ENCODE data around the gene TM6SF1.
"Not testable (repeated sequence)": the region's sequence is repeated elsewhere in the genome, so short reads cannot be mapped to it uniquely, and the experiment has no call there.

Gene TM6SF1

GRCh38 chr15:83069211-83069642 is 38.2 kb upstream of the TM6SF1 start:
- H3K4me3 ChIP-seq (ENCODE audit: low read length); H3K27ac ChIP-seq (ENCODE audit: low read depth, low read length); H3K9ac ChIP-seq (ENCODE audit: low read length); H3K27me3 ChIP-seq (ENCODE audit: control insufficient read depth, insufficient read depth, low read length); H3K4me1 ChIP-seq (ENCODE audit: control insufficient read depth, insufficient read depth, low read length); H3K36me3 ChIP-seq (ENCODE audit: control insufficient read depth, insufficient read depth, low read length): not testable (repeated sequence)

- no peak overlapping the region for H3K9ac ChIP-seq (ENCODE audit: low read length)
- no peaks in the 10 kb centered on the region for H3K36me3 ChIP-seq (ENCODE audit: control insufficient read depth, insufficient read depth, low read length)
- H3K27me3 ChIP-seq (ENCODE audit: control insufficient read depth, insufficient read depth, low read length) = no peaks in the 10 kb centered on the region
- no peaks in the 10 kb centered on the region for H3K4me1 ChIP-seq (ENCODE audit: control insufficient read depth, insufficient read depth, low read length)
- no peak overlapping the region for H3K4me3 ChIP-seq (ENCODE audit: low read length)
- H3K27ac ChIP-seq (ENCODE audit: low read depth, low read length) = no peak overlapping the region
Measured at GRCh38 chr15:83077491-83078230, 29.8 kb upstream of the TM6SF1 start.

- no peaks in the 10 kb centered on the region for H3K27me3 ChIP-seq (ENCODE audit: control insufficient read depth, insufficient read depth, low read length)
- H3K36me3 ChIP-seq (ENCODE audit: control insufficient read depth, insufficient read depth, low read length) = no peaks in the 10 kb centered on the region
- H3K4me1 ChIP-seq (ENCODE audit: control insufficient read depth, insufficient read depth, low read length) = no peaks in the 10 kb centered on the region
- H3K27ac ChIP-seq (ENCODE audit: low read depth, low read length) = no peak overlapping the region
- H3K4me3 ChIP-seq (ENCODE audit: low read length) = no peak overlapping the region
- no peak overlapping the region for H3K9ac ChIP-seq (ENCODE audit: low read length)
Measured at GRCh38 chr15:83078712-83079111, 28.7 kb upstream of the TM6SF1 start.

- H3K4me3 ChIP-seq (ENCODE audit: low read length) = no peak overlapping the region
- H3K36me3 ChIP-seq (ENCODE audit: control insufficient read depth, insufficient read depth, low read length) = no peaks in the 10 kb centered on the region
- no peaks in the 10 kb centered on the region for H3K27me3 ChIP-seq (ENCODE audit: control insufficient read depth, insufficient read depth, low read length)
- H3K4me1 ChIP-seq (ENCODE audit: control insufficient read depth, insufficient read depth, low read length) = no peaks in the 10 kb centered on the region
- no peak overlapping the region for H3K9ac ChIP-seq (ENCODE audit: low read length)
- H3K27ac ChIP-seq (ENCODE audit: low read depth, low read length) = no peak overlapping the region
Measured at GRCh38 chr15:83081256-83082014, 26.0 kb upstream of the TM6SF1 start.

GRCh38 chr15:83082730-83083386 is 24.6 kb upstream of the TM6SF1 start:
- Histone ChIP-seq H3K9ac (ENCODE audit: low read length) (no peak overlapping the region), H3K4me3 (ENCODE audit: low read length) (no peak overlapping the region), H3K4me1 (ENCODE audit: control insufficient read depth, insufficient read depth, low read length) (no peaks in the 10 kb centered on the region), H3K27ac (ENCODE audit: low read depth, low read length) (no peak overlapping the region), H3K36me3 (ENCODE audit: control insufficient read depth, insufficient read depth, low read length) (no peaks in the 10 kb centered on the region), H3K27me3 (ENCODE audit: control insufficient read depth, insufficient read depth, low read length) (no peaks in the 10 kb centered on the region)

- H3K36me3 ChIP-seq (ENCODE audit: control insufficient read depth, insufficient read depth, low read length); H3K4me1 ChIP-seq (ENCODE audit: control insufficient read depth, insufficient read depth, low read length); H3K27ac ChIP-seq (ENCODE audit: low read depth, low read length); H3K4me3 ChIP-seq (ENCODE audit: low read length); H3K9ac ChIP-seq (ENCODE audit: low read length); H3K27me3 ChIP-seq (ENCODE audit: control insufficient read depth, insufficient read depth, low read length): not testable (repeated sequence)
Measured at GRCh38 chr15:83085461-83085860, 22.0 kb upstream of the TM6SF1 start.

- not testable (repeated sequence) for H3K27ac ChIP-seq (ENCODE audit: low read depth, low read length); H3K9ac ChIP-seq (ENCODE audit: low read length); H3K27me3 ChIP-seq (ENCODE audit: control insufficient read depth, insufficient read depth, low read length); H3K36me3 ChIP-seq (ENCODE audit: control insufficient read depth, insufficient read depth, low read length); H3K4me1 ChIP-seq (ENCODE audit: control insufficient read depth, insufficient read depth, low read length); H3K4me3 ChIP-seq (ENCODE audit: low read length)
Measured at GRCh38 chr15:83085864-83086552, 21.4 kb upstream of the TM6SF1 start.

- H3K4me1 ChIP-seq (ENCODE audit: control insufficient read depth, insufficient read depth, low read length) = no peaks in the 10 kb centered on the region
- no peak overlapping the region for H3K9ac ChIP-seq (ENCODE audit: low read length)
- no peaks in the 10 kb centered on the region for H3K27me3 ChIP-seq (ENCODE audit: control insufficient read depth, insufficient read depth, low read length)
- H3K4me3 ChIP-seq (ENCODE audit: low read length) = no peak overlapping the region
- no peak overlapping the region for H3K27ac ChIP-seq (ENCODE audit: low read depth, low read length)
- H3K36me3 ChIP-seq (ENCODE audit: control insufficient read depth, insufficient read depth, low read length) = no peaks in the 10 kb centered on the region
Measured at GRCh38 chr15:83087576-83087975, 19.9 kb upstream of the TM6SF1 start.

GRCh38 chr15:83088876-83089275 is 18.6 kb upstream of the TM6SF1 start:
- no peak overlapping the region for H3K9ac ChIP-seq (ENCODE audit: low read length)
- no peak overlapping the region for H3K27ac ChIP-seq (ENCODE audit: low read depth, low read length)
- H3K4me3 ChIP-seq (ENCODE audit: low read length) = no peak overlapping the region
- no peaks in the 10 kb centered on the region for H3K36me3 ChIP-seq (ENCODE audit: control insufficient read depth, insufficient read depth, low read length)
- no peaks in the 10 kb centered on the region for H3K27me3 ChIP-seq (ENCODE audit: control insufficient read depth, insufficient read depth, low read length)
- H3K4me1 ChIP-seq (ENCODE audit: control insufficient read depth, insufficient read depth, low read length) = no peaks in the 10 kb centered on the region

GRCh38 chr15:83090465-83090864 is 17.0 kb upstream of the TM6SF1 start:
- no peak overlapping the region for H3K9ac ChIP-seq (ENCODE audit: low read length)
- H3K4me3 ChIP-seq (ENCODE audit: low read length) = no peak overlapping the region

GRCh38 chr15:83091965-83092308 is 15.5 kb upstream of the TM6SF1 start:
- H3K27me3 ChIP-seq (ENCODE audit: control insufficient read depth, insufficient read depth, low read length); H3K36me3 ChIP-seq (ENCODE audit: control insufficient read depth, insufficient read depth, low read length); H3K4me1 ChIP-seq (ENCODE audit: control insufficient read depth, insufficient read depth, low read length); H3K4me3 ChIP-seq (ENCODE audit: low read length); H3K9ac ChIP-seq (ENCODE audit: low read length); H3K27ac ChIP-seq (ENCODE audit: low read depth, low read length): not testable (repeated sequence)

More at GRCh38 chr15:83090465-83090864, 17.0 kb upstream of the TM6SF1 start:
- Histone ChIP-seq H3K36me3 (ENCODE audit: control insufficient read depth, insufficient read depth, low read length) (no peaks in the 10 kb centered on the region), H3K27me3 (ENCODE audit: control insufficient read depth, insufficient read depth, low read length) (no peaks in the 10 kb centered on the region), H3K27ac (ENCODE audit: low read depth, low read length) (no peak overlapping the region), H3K4me1 (ENCODE audit: control insufficient read depth, insufficient read depth, low read length) (no peaks in the 10 kb centered on the region)

GRCh38 chr15:83092309-83092976 is 15.0 kb upstream of the TM6SF1 start:
- H3K9ac ChIP-seq (ENCODE audit: low read length) = no peak overlapping the region
- H3K4me3 ChIP-seq (ENCODE audit: low read length) = no peak overlapping the region
- H3K27me3 ChIP-seq (ENCODE audit: control insufficient read depth, insufficient read depth, low read length) = no peaks in the 10 kb centered on the region
- no peaks in the 10 kb centered on the region for H3K4me1 ChIP-seq (ENCODE audit: control insufficient read depth, insufficient read depth, low read length)
- no peak overlapping the region for H3K27ac ChIP-seq (ENCODE audit: low read depth, low read length)
- H3K36me3 ChIP-seq (ENCODE audit: control insufficient read depth, insufficient read depth, low read length) = no peaks in the 10 kb centered on the region
